ENCODE data around the gene SPIRE1. TPM values are rescaled to one million over a fixed set of nuclear protein-coding genes. Genes with fewer than 3 reads are reported as not detected.

SPIRE1 gene
- total and polyA plus RNA-seq, 8 donors, result 3.1 to 24.4 (median 8.4) TPM

- Histone ChIP-seq H3K27me3 (no peaks in the 10 kb centered on the region), H3K4me3 (no peak overlapping the region), H3K36me3 (peaks cover 0 to 50% (median 39%) of the 10 kb centered on the region in 4 donors), H3K27ac (no peak overlapping the region), H3K9me3 (no peaks in the 10 kb centered on the region), H3K4me1 (no peaks in the 10 kb centered on the region)
- intact Hi-C loops (cut with DNase I; ENCODE audit: low total_unique reads), result no loop called here
- TF ChIP-seq POLR2AphosphoS5 (IDR thresholded peaks at IDR 0.05), result no peak
- TF ChIP-seq POLR2A (IDR thresholded peaks at IDR 0.05), result no peak
- no peak for TF ChIP-seq CTCF (IDR thresholded peaks at IDR 0.05)
- TF ChIP-seq EP300 (IDR thresholded peaks at IDR 0.05), result no peak
- WGBS, 5 donors, result 78 to 91% (median 90%) methylated on average over 9 of the region's 9 CpGs
- no peak for DNase-seq
These were observed 34.3 kb upstream of the SPIRE1 start for GRCh38 chr18:12692206-12692605.

- Histone ChIP-seq H3K9me3 (no peaks in the 10 kb centered on the region), H3K27ac (no peak overlapping the region), H3K4me1 (no peaks in the 10 kb centered on the region), H3K4me3 (no peak overlapping the region), H3K36me3 (peaks cover 0 to 50% (median 41%) of the 10 kb centered on the region in 4 donors), H3K27me3 (no peaks in the 10 kb centered on the region)
- DNase-seq, result no peak
- TF ChIP-seq CTCF (IDR thresholded peaks at IDR 0.05) (no peak), POLR2A (IDR thresholded peaks at IDR 0.05) (no peak), EP300 (IDR thresholded peaks at IDR 0.05) (no peak), POLR2AphosphoS5 (IDR thresholded peaks at IDR 0.05) (no peak)
- intact Hi-C loops (cut with DNase I; ENCODE audit: low total_unique reads), result no loop called here
- 81 to 85% (median 82%) methylated on average over 4 of the region's 4 CpGs for WGBS, 5 donors
These were observed 31.4 kb upstream of the SPIRE1 start for GRCh38 chr18:12689256-12689850.

- no peaks in the 10 kb centered on the region for H3K27me3 ChIP-seq
- TF ChIP-seq EP300 (IDR thresholded peaks at IDR 0.05), result no peak
- TF ChIP-seq POLR2AphosphoS5 (IDR thresholded peaks at IDR 0.05), result no peak
- no peak for TF ChIP-seq CTCF (IDR thresholded peaks at IDR 0.05)
- no peak for TF ChIP-seq POLR2A (IDR thresholded peaks at IDR 0.05)
- H3K4me3 ChIP-seq, result no peak overlapping the region
- WGBS, 5 donors, result 60 to 81% (median 63%) methylated on average over 3 of the region's 3 CpGs
- H3K27ac ChIP-seq, result no peak overlapping the region
- DNase-seq, result peak in 1 of 2 donors; percentile 15
- H3K36me3 ChIP-seq, result peaks cover 0 to 66% (median 48%) of the 10 kb centered on the region in 4 donors
- no peaks in the 10 kb centered on the region for H3K4me1 ChIP-seq
- intact Hi-C loops (cut with DNase I; ENCODE audit: low total_unique reads), result no loop called here
- H3K9me3 ChIP-seq, result no peaks in the 10 kb centered on the region
These were observed 28.2 kb upstream of the SPIRE1 start for GRCh38 chr18:12686100-12686499.

GRCh38 chr18:12679183-12679786 lies 21.4 kb upstream of the SPIRE1 start:
- Histone ChIP-seq H3K27me3 (no peaks in the 10 kb centered on the region), H3K9me3 (no peaks in the 10 kb centered on the region), H3K27ac (peak overlapping the region; percentile 25 to 80 (median 60)), H3K4me1 (peaks cover 0 to 7% (median 0%) of the 10 kb centered on the region in 4 donors), H3K4me3 (no peak overlapping the region), H3K36me3 (peaks cover 3 to 83% (median 75%) of the 10 kb centered on the region in 4 donors)
- intact Hi-C loops (cut with DNase I; ENCODE audit: low total_unique reads), result no loop called here
- WGBS, 5 donors, result 44 to 65% (median 45%) methylated on average over 8 of the region's 8 CpGs
- TF ChIP-seq EP300 (IDR thresholded peaks at IDR 0.05) (no peak), POLR2AphosphoS5 (IDR thresholded peaks at IDR 0.05) (peak; percentile 41 to 55 (median 49))
- peak in 1 of 2 donors; percentile 63 for DNase-seq

- 89 to 95% (median 94%) methylated on average over 5 of the region's 5 CpGs for whole genome bisulfite sequencing, 5 donors
These were observed 10.1 kb upstream of the SPIRE1 start for GRCh38 chr18:12668041-12668440.

More at GRCh38 chr18:12668041-12668440, 10.1 kb upstream of the SPIRE1 start:
- H3K4me1 ChIP-seq, result no peaks in the 10 kb centered on the region
- no peak overlapping the region for H3K4me3 ChIP-seq
- intact Hi-C loops (cut with DNase I; ENCODE audit: low total_unique reads), result no loop called here
- no peak for DNase-seq
- no peaks in the 10 kb centered on the region for H3K9me3 ChIP-seq
- no peaks in the 10 kb centered on the region for H3K27me3 ChIP-seq
- TF ChIP-seq CTCF (IDR thresholded peaks at IDR 0.05) (no peak), POLR2AphosphoS5 (IDR thresholded peaks at IDR 0.05) (no peak), EP300 (IDR thresholded peaks at IDR 0.05) (no peak), POLR2A (IDR thresholded peaks at IDR 0.05) (no peak)
- H3K27ac ChIP-seq, result no peak overlapping the region
- peaks cover 0 to 20% (median 16%) of the 10 kb centered on the region in 4 donors for H3K36me3 ChIP-seq

Data from stomach (tissue), 9 donors.